T-helper 1 cell treated with Interleukin-12 subunit alpha and Interleukin-12 subunit beta and Interleukin-4 antibody, amounts not matched to agents 30 ng/mL and 1 ng/mL, for 36 hours (primary cell): ENCODE measurements around the gene VIT. TPM values are rescaled to one million over a fixed set of nuclear protein-coding genes. Genes with fewer than 3 reads are reported as not detected.

Experiments used
- intact Hi-C: fragments of 100-400 bp; cut with micrococcal nuclease; formaldehyde crosslinking; loops from one replicate; pipeline ENCODE4 v1.15.1; 2024
- total RNA-seq: library from RNA; stranded (reverse); gene quantifications from 2 replicates; pipeline ENCODE4 v1.2.3, GENCODE V29; 2022

VIT gene
- total RNA-seq, 1 donor from 2014 or later, result not detected

- intact Hi-C loops, result no loop called here
Observed at GRCh38 chr2:36855429-36855828, 158.9 kb downstream of the VIT start.

DNA sequence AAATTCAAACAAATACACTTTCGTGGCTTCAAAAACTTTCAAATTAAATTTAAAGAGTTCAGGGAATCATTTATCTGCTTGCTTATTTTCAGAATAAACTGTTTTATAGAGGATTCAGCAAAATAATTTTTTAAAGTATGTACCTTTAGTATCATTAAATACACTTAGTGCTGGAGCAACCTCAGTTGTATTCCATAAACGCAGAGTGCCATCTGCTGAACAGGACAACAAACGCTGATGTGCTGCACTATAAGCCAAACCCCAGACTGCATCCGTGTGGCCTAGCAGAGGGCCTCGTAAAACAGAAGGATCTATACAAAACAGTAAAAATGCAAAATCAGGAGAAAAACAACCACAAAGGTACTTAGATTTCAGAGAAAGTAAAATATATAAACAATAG, 161.2 kb downstream of the VIT start:
- intact Hi-C loops, result no loop called here

DNA sequence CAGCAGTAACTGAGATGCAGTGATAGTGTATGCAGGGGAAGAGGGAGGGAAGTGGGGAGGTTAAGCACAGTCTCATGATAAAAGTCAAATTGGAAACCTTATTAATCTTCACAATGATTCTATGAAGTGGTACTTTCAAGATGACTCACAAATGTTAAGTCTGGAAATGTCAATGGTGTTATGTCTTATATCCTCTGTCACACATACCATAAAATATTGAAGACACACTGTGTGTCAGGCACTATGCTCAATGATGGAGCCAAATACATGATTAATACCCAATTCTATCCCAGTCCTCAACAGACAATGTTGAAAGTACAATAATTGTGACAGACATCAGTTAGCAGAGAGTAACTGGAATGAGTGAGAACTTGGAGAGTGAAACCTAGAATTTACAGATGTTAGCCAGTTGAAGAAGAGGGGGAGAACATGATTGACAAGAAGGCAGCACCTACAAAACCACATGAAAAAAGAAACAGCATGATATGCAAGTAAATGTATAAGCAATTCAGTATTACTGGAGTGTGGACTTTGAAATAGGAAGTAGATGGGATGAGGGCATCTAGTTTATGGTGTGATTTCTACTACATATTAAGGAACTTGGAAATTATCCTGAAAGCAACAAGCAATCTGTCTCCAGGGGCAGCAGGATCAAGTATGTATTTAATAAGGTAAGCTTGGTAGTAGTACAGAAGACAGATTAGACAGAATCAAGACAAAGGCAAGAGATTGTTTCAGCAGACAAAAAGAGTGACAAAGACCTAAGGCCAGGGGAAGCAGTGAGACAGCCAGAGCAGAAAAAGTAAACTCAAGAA, 162.3 kb downstream of the VIT start:
- intact Hi-C loops, result no loop called here

DNA sequence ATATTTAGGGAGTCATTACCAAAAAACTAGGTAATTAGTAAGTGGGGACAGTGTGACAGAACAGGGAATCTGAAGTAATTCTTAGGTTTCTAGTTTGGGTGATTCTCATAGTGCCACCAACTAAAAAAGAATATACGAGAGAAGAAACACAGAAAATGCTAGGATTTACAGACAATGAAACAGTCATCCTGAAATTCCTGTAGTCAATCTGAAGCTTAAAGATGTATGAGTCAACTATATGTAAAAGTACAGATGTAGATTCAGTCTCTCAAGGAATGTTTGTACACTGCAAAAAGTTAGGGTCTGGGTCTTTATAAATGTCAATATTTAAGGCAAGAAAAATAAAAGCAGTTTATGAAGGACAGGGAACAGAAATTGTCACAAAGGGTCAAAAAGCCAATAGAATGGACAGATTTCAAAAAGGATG, 162.9 kb downstream of the VIT start:
- intact Hi-C loops, result no loop called here

- intact Hi-C loops, result no loop called here
Observed at GRCh38 chr2:36861896-36862295, 165.4 kb downstream of the VIT start.

Other genes starting within 250 kb of the VIT start
- 18.6 and 20.6 TPM in 2 replicates for gene FEZ2, start 98.5 kb upstream of the VIT start, total RNA-seq